Vagina (tissue), 2 donors: ENCODE measurements around the gene FBXO48.

Source experiments
- POLR2A ChIP-seq, 2 donors: fragments of 450-650 bp; IDR thresholded peaks; one replicate each; pipeline ENCODE4 v1.6.1; 2017; ENCODE audit warnings: antibody characterized with exemption in 2 of 2, mild to moderate bottlenecking in 2 of 2, moderate library complexity in 2 of 2
- POLR2AphosphoS5 ChIP-seq, 2 donors: sonication (generic); formaldehyde crosslinking; IDR thresholded peaks; one replicate each; pipeline ENCODE4 v1.9.0; 2017; ENCODE audit warnings: antibody characterized with exemption in 2 of 2, mild to moderate bottlenecking in 2 of 2, low read depth in 1 of 2; ENCODE audit not compliant: insufficient read depth in 1 of 2
- TF ChIP-seq, protein P1 (sequence below), 3 experiments: fragments of 450-650 bp in 2 of 3; fragments of 200-600 bp in 1 of 3; sonication (generic) in 1 of 3; IDR thresholded peaks; one replicate each; pipeline ENCODE4 v1.5.1; 2017 to 2019; ENCODE audit warnings: antibody characterized with exemption in 3 of 3, mild to moderate bottlenecking in 2 of 3, moderate library complexity in 2 of 3

DNA sequence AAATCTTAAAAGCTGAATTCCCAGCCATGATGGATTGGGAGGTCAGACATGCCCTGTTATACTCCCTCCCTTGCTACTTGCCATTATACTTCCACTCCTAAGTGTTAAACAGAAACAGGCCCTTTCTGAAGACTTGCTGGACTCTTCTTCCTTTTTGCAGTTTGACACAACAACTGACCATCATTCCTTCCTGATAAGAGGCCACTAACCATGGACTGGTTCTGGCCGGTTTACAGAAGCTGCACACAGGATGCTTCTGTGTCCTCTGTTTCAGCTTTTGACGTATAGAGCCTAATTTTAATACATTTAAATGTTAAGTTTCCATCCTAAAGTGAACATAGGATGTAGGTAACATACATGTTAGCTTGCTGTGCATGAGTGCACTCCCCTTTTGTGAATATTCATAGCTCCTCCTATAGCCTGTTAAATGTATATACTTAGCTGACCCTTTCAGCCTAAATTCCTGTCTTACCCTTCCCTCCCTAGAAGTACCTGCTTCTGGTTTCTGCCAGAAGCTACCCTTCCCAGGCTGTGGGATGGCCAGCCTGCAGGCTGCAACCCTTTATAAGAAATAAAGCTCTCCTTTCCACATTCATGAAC is 13.2 kb downstream of the FBXO48 start:
- TF ChIP-seq, protein P1, sequence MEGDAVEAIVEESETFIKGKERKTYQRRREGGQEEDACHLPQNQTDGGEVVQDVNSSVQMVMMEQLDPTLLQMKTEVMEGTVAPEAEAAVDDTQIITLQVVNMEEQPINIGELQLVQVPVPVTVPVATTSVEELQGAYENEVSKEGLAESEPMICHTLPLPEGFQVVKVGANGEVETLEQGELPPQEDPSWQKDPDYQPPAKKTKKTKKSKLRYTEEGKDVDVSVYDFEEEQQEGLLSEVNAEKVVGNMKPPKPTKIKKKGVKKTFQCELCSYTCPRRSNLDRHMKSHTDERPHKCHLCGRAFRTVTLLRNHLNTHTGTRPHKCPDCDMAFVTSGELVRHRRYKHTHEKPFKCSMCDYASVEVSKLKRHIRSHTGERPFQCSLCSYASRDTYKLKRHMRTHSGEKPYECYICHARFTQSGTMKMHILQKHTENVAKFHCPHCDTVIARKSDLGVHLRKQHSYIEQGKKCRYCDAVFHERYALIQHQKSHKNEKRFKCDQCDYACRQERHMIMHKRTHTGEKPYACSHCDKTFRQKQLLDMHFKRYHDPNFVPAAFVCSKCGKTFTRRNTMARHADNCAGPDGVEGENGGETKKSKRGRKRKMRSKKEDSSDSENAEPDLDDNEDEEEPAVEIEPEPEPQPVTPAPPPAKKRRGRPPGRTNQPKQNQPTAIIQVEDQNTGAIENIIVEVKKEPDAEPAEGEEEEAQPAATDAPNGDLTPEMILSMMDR (IDR thresholded peaks at IDR 0.05): no peak
- no peak for TF ChIP-seq POLR2A (IDR thresholded peaks at IDR 0.05)
- TF ChIP-seq POLR2AphosphoS5 (IDR thresholded peaks at IDR 0.05; ENCODE audit: insufficient read depth in 1 of 2, low read depth in 1 of 2): no peak
